CD14-positive monocyte (primary cell): ENCODE measurements around the gene DOP1B. TPM values are rescaled to one million over a fixed set of nuclear protein-coding genes. Genes with fewer than 3 reads are reported as not detected.

ENCODE experiments used
- DNase-seq, 3 donors: peaks; one replicate each; pipeline ENCODE4 v3.0.0-alpha.2; 2011 to 2022
- H2AFZ ChIP-seq: 2 replicates; pipeline ENCODE4 v1.6.0; 2012; ENCODE audit warnings: mild to moderate bottlenecking, low read depth, low read length, inconsistent platforms; ENCODE audit not compliant: insufficient read depth, poor library complexity, severe bottlenecking
- H3K27ac ChIP-seq, 2 donors: 1 replicate in 1 of 2; 2 replicates in 1 of 2; pipeline ENCODE4 v1.5.1; 2012 to 2013; ENCODE audit warnings: low read length in 2 of 2, control low read depth in 1 of 2, inconsistent platforms in 1 of 2, low read depth in 1 of 2, mild to moderate bottlenecking in 1 of 2
- H3K27me3 ChIP-seq, 2 donors: one replicate each; pipeline versions ENCODE4 v1.6.0 to v1.6.1; 2011 to 2013; ENCODE audit warnings: low read length in 2 of 2; ENCODE audit not compliant: control insufficient read depth in 2 of 2, insufficient read depth in 2 of 2
- H3K36me3 ChIP-seq, 2 donors: replicated peaks in 1 of 2; 1 replicate in 1 of 2; 2 replicates in 1 of 2; pipeline versions ENCODE4 v1.5.1 to v1.6.1; 2012 to 2013; ENCODE audit warnings: low read length in 2 of 2, control low read depth in 1 of 2, inconsistent platforms in 1 of 2, mild to moderate bottlenecking in 1 of 2; ENCODE audit not compliant: insufficient read depth in 2 of 2, control insufficient read depth in 1 of 2
- H3K4me1 ChIP-seq, 2 donors: 1 replicate in 1 of 2; 2 replicates in 1 of 2; pipeline versions ENCODE4 v1.5.1 to v1.6.1; 2012 to 2013; ENCODE audit warnings: low read length in 2 of 2, control low read depth in 1 of 2, inconsistent platforms in 1 of 2, mild to moderate bottlenecking in 1 of 2, moderate library complexity in 1 of 2; ENCODE audit not compliant: insufficient read depth in 2 of 2, control insufficient read depth in 1 of 2
- H3K4me2 ChIP-seq: replicated peaks from 2 replicates; pipeline ENCODE3; 2012; ENCODE audit warnings: low read length, moderate library complexity, mild to moderate bottlenecking; ENCODE audit not compliant: poor library complexity, severe bottlenecking; ENCODE audit errors: extremely low read depth
- H3K4me3 ChIP-seq, 3 experiments: fragments of 200-600 bp in 1 of 3; sonication (generic) in 1 of 3; replicated peaks in 1 of 3; 1 replicate in 2 of 3; 2 replicates in 1 of 3; pipeline ENCODE4 v1.5.1; 2011 to 2013; ENCODE audit warnings: low read length in 3 of 3, mild to moderate bottlenecking in 3 of 3, control low read depth in 2 of 3, low read depth in 2 of 3, inconsistent platforms in 1 of 3, moderate library complexity in 1 of 3
- H3K79me2 ChIP-seq: 2 replicates; pipeline ENCODE4 v1.6.0; 2012; ENCODE audit warnings: mild to moderate bottlenecking, control low read depth, inconsistent platforms, low read length, moderate library complexity; ENCODE audit not compliant: insufficient read depth
- H3K9ac ChIP-seq: 2 replicates; pipeline ENCODE4 v1.6.0; 2017; ENCODE audit warnings: low read length, mild to moderate bottlenecking; ENCODE audit not compliant: insufficient read depth, poor library complexity, severe bottlenecking
- H3K9me3 ChIP-seq, 2 donors: replicated peaks in 1 of 2; 1 replicate in 1 of 2; 2 replicates in 1 of 2; pipeline versions ENCODE4 v1.5.1 to v1.6.1; 2012 to 2013; ENCODE audit warnings: low read length in 2 of 2, control low read depth in 1 of 2; ENCODE audit not compliant: control insufficient read depth in 1 of 2, insufficient read depth in 1 of 2
- H4K20me1 ChIP-seq: 2 replicates; pipeline ENCODE4 v1.6.0; 2012; ENCODE audit warnings: mild to moderate bottlenecking, low read length, control low read depth, moderate library complexity; ENCODE audit not compliant: insufficient read depth
- H3K27ac Mint-ChIP-seq, 7 donors: one replicate each; pipeline ENCODE4 v1.8.0; 2020; ENCODE audit warnings: mild to moderate bottlenecking in 7 of 7, mixed read lengths in 7 of 7, moderate library complexity in 6 of 7, inconsistent platforms in 2 of 7
- H3K27me3 Mint-ChIP-seq, 3 donors: one replicate each; pipeline ENCODE4 v1.8.0; 2021 to 2022; ENCODE audit warnings: low read depth in 3 of 3, mild to moderate bottlenecking in 3 of 3, mixed read lengths in 3 of 3, moderate library complexity in 3 of 3, inconsistent platforms in 1 of 3
- H3K36me3 Mint-ChIP-seq, 2 donors: one replicate each; pipeline ENCODE4 v1.8.0; 2020; ENCODE audit warnings: mixed read lengths in 2 of 2, inconsistent platforms in 1 of 2, mild to moderate bottlenecking in 1 of 2
- H3K4me1 Mint-ChIP-seq: one replicate; pipeline ENCODE4 v1.8.0; 2020; ENCODE audit warnings: mild to moderate bottlenecking, mixed read lengths
- H3K4me3 Mint-ChIP-seq, 2 donors: one replicate each; pipeline ENCODE4 v1.8.0; 2020; ENCODE audit warnings: mild to moderate bottlenecking in 2 of 2, mixed read lengths in 2 of 2, moderate library complexity in 1 of 2
- H3K9me3 Mint-ChIP-seq, 7 donors: one replicate each; pipeline ENCODE4 v1.8.0; 2020 to 2022; ENCODE audit warnings: mixed read lengths in 7 of 7, mild to moderate bottlenecking in 6 of 7, moderate library complexity in 6 of 7, inconsistent platforms in 2 of 7
- WGBS: methylation state at CpG from one replicate; pipeline ENCODE4 v1.1.5; 2013; ENCODE audit warnings: missing lambda C conversion rate; ENCODE audit not compliant: insufficient coverage; 5-methylcytosine and 5-hydroxymethylcytosine counted together
- intact Hi-C, 2 donors: fragments of 100-400 bp; cut with micrococcal nuclease; formaldehyde crosslinking; loops; one replicate each; pipeline versions ENCODE4 v1.15.0 to v1.15.1; 2023
- polyA plus RNA-seq, 3 donors: library from polyadenylated mRNA; depleted of rRNA in 1 of 3; unstranded in 2 of 3; stranded (reverse) in 1 of 3; fragments of 300-500 nt in 2 of 3; fragments of >200 nt in 1 of 3; fragmentation: Illumina TruSeq in 2 of 3; gene quantifications; 1 replicate in 2 of 3; 2 replicates in 1 of 3; pipeline ENCODE4 v1.2.3, GENCODE V29; 2012 to 2021
- TF ChIP-seq, protein P1 (sequence below): fragments of 200-600 bp; IDR thresholded peaks from one replicate; pipeline ENCODE4 v1.8.0; 2022; ENCODE audit warnings: antibody characterized with exemption, mild to moderate bottlenecking

Gene DOP1B
- polyA plus RNA-seq, 3 donors = 6.0 to 14.4 (median 11.0) TPM

DNA sequence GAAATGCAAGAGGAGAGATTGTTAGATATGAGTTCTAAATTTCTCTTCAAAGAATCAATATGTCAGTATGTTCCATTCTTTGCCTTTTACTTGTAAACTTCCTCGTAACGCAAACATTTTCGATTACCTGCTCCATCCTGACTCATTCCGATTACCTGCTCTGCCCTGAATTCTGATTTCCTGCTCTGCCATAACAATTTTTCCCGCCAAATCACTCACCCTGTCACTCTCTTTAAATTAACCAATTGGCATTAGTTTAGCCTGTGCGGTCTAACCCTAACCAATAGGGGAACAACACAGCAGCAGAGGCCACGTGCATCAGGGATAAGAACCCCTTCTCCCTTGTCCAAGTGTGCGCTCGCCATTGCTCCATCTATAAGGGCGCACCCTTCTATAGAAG lies 46.8 kb upstream of the DOP1B start:
- no peaks in the 10 kb centered on the region for H3K79me2 ChIP-seq
- TF ChIP-seq, protein P1, sequence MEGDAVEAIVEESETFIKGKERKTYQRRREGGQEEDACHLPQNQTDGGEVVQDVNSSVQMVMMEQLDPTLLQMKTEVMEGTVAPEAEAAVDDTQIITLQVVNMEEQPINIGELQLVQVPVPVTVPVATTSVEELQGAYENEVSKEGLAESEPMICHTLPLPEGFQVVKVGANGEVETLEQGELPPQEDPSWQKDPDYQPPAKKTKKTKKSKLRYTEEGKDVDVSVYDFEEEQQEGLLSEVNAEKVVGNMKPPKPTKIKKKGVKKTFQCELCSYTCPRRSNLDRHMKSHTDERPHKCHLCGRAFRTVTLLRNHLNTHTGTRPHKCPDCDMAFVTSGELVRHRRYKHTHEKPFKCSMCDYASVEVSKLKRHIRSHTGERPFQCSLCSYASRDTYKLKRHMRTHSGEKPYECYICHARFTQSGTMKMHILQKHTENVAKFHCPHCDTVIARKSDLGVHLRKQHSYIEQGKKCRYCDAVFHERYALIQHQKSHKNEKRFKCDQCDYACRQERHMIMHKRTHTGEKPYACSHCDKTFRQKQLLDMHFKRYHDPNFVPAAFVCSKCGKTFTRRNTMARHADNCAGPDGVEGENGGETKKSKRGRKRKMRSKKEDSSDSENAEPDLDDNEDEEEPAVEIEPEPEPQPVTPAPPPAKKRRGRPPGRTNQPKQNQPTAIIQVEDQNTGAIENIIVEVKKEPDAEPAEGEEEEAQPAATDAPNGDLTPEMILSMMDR = no peak
- no peaks in the 10 kb centered on the region for H3K36me3 ChIP-seq
- Mint-ChIP-seq H3K27ac (no peak overlapping the region), H3K4me3 (no peak overlapping the region), H3K9me3 (peaks cover 0 to 1% (median 0%) of the 10 kb centered on the region in 7 donors), H3K4me1 (peaks cover 20% of the 10 kb centered on the region), H3K36me3 (no peaks in the 10 kb centered on the region), H3K27me3 (peaks cover 16% of the 10 kb centered on the region in 3 donors)
- H3K9ac ChIP-seq = no peak overlapping the region
- WGBS = 95% methylated on average over 5 of the region's 10 CpGs
- no peak for DNase-seq
- intact Hi-C loops = loop anchor here (5.0 to 10.0 kb wide), 2 partner anchors 45 to 48 kb away; partner anchors contain the start of gene SETD4 (in 2 of the 2)
- no peaks in the 10 kb centered on the region for H3K9me3 ChIP-seq
- H3K4me2 ChIP-seq = no peak overlapping the region
- H2AFZ ChIP-seq = no peak overlapping the region
- peaks cover 13 to 23% of the 10 kb centered on the region in 2 donors for H3K4me1 ChIP-seq
- H3K27me3 ChIP-seq = peaks cover 6 to 8% of the 10 kb centered on the region in 2 donors
- H4K20me1 ChIP-seq = no peaks in the 10 kb centered on the region
- H3K27ac ChIP-seq = no peak overlapping the region
- H3K4me3 ChIP-seq = no peak overlapping the region

- Histone ChIP-seq H2AFZ (no peak overlapping the region), H3K79me2 (no peaks in the 10 kb centered on the region), H3K36me3 (no peaks in the 10 kb centered on the region), H3K4me3 (no peak overlapping the region), H3K4me1 (peaks cover 10 to 20% of the 10 kb centered on the region in 2 donors), H4K20me1 (no peaks in the 10 kb centered on the region), H3K4me2 (no peak overlapping the region), H3K27me3 (no peaks in the 10 kb centered on the region), H3K27ac (no peak overlapping the region), H3K9me3 (no peaks in the 10 kb centered on the region), H3K9ac (no peak overlapping the region)
- intact Hi-C loops = loop anchor here (5.0 to 10.0 kb wide), 2 partner anchors 46 to 49 kb away; partner anchors contain the start of gene SETD4 (in 2 of the 2)
- TF ChIP-seq, protein P1 = no peak
- WGBS = 100% methylated on average over 1 of the region's 8 CpGs
- H3K27me3 Mint-ChIP-seq = peaks cover 3 to 7% (median 6%) of the 10 kb centered on the region in 3 donors
- no peaks in the 10 kb centered on the region for H3K36me3 Mint-ChIP-seq
- H3K4me1 Mint-ChIP-seq = peaks cover 13% of the 10 kb centered on the region
- DNase-seq = no peak
- no peak overlapping the region for H3K4me3 Mint-ChIP-seq
- H3K27ac Mint-ChIP-seq = no peak overlapping the region
- no peaks in the 10 kb centered on the region for H3K9me3 Mint-ChIP-seq
Observed at GRCh38 chr21:36111238-36111637, 45.4 kb upstream of the DOP1B start.
